VCaP (cell line): ENCODE measurements around the gene RGS12.
A peak's percentile ranks its signal among the peaks of the same experiment; 100 is the strongest.

Experiments
- H3K27ac ChIP-seq: fragments of 450-650 bp; 2 replicates; pipeline ENCODE4 v1.5.1; 2017
- TF ChIP-seq, protein P1 (sequence below): fragments of 450-650 bp; conservative IDR thresholded peaks from 2 replicates; pipeline ENCODE4 v1.5.1; 2017; ENCODE audit warnings: mild to moderate bottlenecking, moderate library complexity

RGS12 gene

DNA sequence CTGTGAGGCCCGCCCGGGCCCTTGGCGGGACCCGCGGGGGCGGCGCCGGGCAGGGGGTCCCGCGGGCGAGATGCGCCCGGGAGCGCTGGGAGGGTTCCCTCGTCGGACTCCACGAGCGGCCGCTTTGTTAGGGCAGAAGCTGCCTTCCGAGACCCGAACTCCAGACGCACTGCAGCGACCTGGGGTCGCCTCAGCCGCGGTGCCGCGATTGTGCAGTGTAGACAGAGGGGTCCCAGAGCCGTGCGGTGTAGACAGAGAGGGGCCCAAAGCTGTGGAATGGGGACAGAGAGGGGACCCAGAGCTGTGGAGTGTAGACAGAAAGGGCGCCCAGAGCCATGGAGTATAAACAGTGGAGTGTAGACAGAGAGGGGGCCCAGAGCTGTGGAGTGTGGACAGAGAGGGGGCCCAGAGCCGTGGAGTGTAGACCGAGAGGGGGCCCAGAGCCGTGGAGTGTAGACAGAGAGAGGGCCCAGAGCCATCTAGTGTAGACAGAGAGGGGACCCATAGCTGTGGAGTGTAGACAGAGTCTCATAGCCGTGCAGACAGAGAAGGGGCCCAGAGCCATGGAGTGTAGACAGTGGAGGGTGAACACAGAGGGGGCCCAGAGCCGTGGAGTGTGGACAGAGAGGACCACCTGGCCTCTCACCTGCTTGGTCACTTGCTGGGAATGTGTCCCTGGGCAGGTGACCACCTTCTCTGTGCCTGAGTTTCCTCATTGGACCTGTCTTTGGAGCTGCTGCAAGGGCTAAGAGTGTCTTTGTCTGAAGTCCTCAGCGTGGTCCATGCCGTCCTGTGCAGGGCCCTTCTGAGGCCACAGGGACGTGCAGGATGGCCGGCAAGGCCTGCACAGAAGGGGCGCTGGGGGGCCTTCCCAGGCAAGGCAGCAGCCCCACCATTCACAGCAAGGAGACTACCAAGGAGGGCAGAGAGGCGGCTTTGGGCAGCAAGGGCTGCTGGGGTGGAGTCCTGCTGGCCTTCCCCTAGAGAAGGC is 875 bp downstream of the RGS12 start:
- TF ChIP-seq, protein P1, sequence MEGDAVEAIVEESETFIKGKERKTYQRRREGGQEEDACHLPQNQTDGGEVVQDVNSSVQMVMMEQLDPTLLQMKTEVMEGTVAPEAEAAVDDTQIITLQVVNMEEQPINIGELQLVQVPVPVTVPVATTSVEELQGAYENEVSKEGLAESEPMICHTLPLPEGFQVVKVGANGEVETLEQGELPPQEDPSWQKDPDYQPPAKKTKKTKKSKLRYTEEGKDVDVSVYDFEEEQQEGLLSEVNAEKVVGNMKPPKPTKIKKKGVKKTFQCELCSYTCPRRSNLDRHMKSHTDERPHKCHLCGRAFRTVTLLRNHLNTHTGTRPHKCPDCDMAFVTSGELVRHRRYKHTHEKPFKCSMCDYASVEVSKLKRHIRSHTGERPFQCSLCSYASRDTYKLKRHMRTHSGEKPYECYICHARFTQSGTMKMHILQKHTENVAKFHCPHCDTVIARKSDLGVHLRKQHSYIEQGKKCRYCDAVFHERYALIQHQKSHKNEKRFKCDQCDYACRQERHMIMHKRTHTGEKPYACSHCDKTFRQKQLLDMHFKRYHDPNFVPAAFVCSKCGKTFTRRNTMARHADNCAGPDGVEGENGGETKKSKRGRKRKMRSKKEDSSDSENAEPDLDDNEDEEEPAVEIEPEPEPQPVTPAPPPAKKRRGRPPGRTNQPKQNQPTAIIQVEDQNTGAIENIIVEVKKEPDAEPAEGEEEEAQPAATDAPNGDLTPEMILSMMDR = no peak
- peak overlapping the region; percentile 90 for H3K27ac ChIP-seq

DNA sequence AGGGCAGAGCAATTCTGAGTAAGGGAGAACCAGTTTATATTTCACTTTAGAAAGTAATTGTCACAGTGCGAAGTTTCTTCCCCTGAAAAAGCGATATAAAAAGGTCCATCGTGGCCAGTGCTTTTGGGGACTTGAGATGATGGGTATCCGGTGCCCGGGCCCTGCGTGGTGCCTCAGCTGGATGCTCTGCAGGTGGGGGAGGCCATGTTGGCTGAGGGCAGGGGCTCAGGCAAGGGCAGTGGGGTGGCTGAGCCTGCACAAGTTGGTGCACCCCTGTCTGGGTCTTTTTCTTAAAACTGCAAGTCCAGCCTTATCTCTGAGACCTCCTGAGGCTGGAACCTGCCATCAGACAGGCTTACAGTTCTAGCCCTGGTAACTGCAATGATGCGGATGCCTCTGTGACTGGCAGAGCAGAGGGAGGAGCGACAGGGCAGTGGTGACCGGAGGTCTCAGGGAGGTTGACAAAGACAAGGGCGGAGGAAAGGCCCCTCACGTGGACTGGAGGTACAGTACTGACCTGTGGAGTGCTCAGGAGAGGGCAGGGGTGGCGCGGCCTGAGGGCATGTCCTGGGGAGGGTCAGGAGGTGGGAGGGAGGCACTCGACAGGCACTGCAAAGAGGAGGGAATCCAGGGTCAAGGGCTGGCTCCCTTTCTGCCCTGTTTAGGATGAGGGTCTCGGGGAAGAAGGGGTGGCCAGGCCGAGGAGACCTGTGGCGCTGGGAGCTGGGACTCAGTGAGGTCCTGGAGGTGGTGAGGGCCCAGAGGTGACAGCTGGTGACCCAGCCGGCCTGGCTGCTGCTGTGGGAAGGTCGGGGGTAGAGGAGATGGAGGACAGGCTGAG is 1.8 kb downstream of the RGS12 start:
- H3K27ac ChIP-seq = no peak overlapping the region; the same call in 1 of the 2 replicates
- TF ChIP-seq, protein P1 = no peak

DNA sequence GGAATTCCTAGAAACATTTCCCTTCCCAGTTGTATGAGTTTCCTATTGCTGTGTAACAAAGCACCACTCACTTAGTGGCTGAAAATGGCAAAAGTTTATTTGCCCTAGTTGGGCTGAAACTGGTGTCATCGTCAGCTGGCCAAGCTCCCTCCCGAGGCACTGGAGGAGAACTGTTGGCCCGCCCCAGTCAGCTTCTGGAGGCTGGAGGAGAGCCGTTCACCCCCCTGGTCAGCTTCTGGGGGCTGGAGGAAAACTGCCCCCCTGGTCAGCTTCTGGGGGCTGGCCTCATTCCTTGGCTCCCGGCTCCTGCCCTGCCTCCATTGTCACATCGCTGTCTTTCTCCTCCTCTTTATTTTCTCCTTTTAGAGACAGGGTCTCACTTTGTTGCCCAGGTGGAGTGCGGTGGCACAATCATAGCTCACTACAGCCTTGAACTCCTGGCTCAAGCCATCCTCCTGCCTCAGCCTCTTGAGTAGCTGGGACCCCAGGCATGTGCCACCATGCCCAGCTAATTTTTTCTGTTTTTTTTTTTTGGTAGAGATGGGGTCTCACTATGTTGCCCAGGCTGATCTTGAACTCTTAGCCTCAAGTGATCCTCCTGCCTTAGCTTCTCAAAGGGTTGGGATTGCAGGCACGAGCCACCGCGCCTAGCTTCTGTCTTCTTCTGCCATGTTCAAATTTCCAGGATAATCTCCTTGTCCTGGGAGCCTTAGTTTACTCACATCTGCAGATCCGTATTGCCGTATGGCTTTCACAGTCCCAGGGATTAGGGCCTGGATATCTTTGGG is 3.2 kb downstream of the RGS12 start:
- TF ChIP-seq, protein P1 = no peak
- H3K27ac ChIP-seq = no peak overlapping the region

DNA sequence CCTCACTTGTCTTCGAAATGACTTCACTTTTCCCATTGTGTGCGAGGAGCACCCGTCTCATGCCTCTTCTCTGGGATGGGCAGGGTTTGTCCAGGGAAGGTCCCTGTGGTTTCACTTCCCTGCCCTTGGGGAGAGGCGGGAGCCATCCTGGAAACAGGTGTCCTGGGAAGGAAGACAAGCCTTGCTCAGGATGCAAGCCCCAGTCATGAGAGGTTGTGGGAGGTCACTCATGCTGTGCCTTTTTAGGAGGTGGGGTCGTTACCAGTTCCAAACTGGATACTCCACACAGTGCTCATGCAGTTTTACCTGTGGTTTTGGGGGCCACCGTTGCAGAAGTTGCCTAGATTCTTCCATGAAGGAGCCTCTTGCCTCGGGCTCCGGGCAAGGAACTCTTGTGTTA is 3.8 kb downstream of the RGS12 start:
- H3K27ac ChIP-seq = no peak overlapping the region
- TF ChIP-seq, protein P1 = no peak

- H3K27ac ChIP-seq = no peak overlapping the region
- TF ChIP-seq, protein P1 = no peak
These were observed 4.4 kb downstream of the RGS12 start for GRCh38 chr4:3297066-3297859.

DNA sequence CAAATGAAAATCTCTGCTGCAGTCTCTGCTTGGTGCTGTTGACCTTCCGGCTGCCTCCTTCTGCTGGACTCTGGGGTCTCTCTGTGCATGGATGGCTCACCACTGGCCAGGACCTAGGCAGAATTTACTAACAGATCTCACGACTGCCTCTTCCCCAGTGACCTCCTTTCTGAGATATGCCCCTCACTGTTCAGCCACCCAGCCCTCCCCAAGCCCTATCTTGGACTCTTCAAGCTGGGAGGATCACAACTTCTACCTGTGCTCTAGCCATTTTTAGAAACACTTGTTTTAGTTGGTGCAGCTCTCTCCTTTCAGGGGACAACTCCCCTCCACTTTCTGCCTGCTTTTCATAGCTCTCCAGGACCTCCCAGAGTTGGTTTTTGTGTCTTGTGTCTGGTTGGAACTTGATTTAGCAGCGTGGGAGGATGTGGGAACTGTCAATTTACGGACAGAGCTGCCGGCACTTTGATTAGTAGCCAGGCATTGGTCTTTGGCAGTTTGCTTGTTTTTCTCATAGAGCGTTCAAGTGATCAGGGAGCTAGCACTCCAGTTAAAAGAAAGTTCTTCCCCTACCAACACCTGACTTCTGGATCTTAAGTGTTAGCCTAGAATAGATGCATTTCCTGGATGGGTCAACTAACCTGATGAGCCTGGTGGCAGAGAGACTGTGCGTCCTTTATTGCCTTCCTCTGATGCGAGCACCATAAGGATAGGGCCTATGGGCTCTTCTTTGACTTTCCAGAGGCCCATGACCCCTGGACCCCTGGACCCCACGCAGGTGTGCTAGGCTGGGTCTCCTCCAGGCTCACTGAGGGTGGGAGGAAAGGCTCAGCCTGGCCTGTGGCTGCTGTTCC is 6.5 kb downstream of the RGS12 start:
- TF ChIP-seq, protein P1 = no peak
- no peak overlapping the region for H3K27ac ChIP-seq
